Neural cell (in vitro differentiated cells): ENCODE measurements around the gene KMT5B. TPM values are rescaled to one million over a fixed set of nuclear protein-coding genes. Genes with fewer than 3 reads are reported as not detected.

Experiments used
- H2AFZ ChIP-seq: fragments of 200-600, 300-800 bp; sonication (generic), shearing (Covaris generic); 2 replicates; pipeline ENCODE4 v1.6.0; 2014; ENCODE audit warnings: low read depth, mild to moderate bottlenecking, antibody characterized with exemption, low read length, moderate library complexity
- H3F3A ChIP-seq: fragments of 200-600 bp; shearing (Covaris generic); 2 replicates; pipeline ENCODE4 v1.6.1; 2016; ENCODE audit warnings: mild to moderate bottlenecking, moderate library complexity, mixed read lengths, antibody characterized with exemption, low read length; ENCODE audit not compliant: insufficient read depth, poor library complexity, severe bottlenecking
- H3K27ac ChIP-seq: fragments of 200-600, 300-800 bp; sonication (generic), shearing (Covaris generic); 2 replicates; pipeline ENCODE4 v1.5.1; 2014; ENCODE audit warnings: mild to moderate bottlenecking, low read length, moderate library complexity
- H3K27me3 ChIP-seq: fragments of 300-800, 200-600 bp; sonication (generic), shearing (Covaris generic); 2 replicates; pipeline ENCODE4 v1.6.0; 2014; ENCODE audit warnings: mild to moderate bottlenecking, low read depth, low read length, moderate library complexity; ENCODE audit not compliant: insufficient read depth
- H3K36me3 ChIP-seq: fragments of 300-800, 200-600 bp; sonication (generic), shearing (Covaris generic); 2 replicates; pipeline ENCODE4 v1.5.1; 2014; ENCODE audit warnings: mild to moderate bottlenecking, antibody characterized with exemption, low read length, moderate library complexity; ENCODE audit not compliant: insufficient read depth
- H3K4me2 ChIP-seq: fragments of 300-800, 200-600 bp; sonication (generic), shearing (Covaris generic); 2 replicates; pipeline ENCODE4 v1.6.0; 2014; ENCODE audit warnings: mild to moderate bottlenecking, low read length
- H3K4me3 ChIP-seq: fragments of 300-800, 200-600 bp; sonication (generic), shearing (Covaris generic); 2 replicates; pipeline ENCODE4 v1.5.1; 2014; ENCODE audit warnings: mild to moderate bottlenecking, low read length, moderate library complexity
- H3K79me2 ChIP-seq: fragments of 200-600 bp; shearing (Covaris generic); replicated peaks from 2 replicates; pipeline ENCODE4 v1.6.0; 2014; ENCODE audit warnings: mild to moderate bottlenecking, low read length, moderate library complexity; ENCODE audit not compliant: insufficient read depth
- H3K9ac ChIP-seq: fragments of 300-800, 200-600 bp; sonication (generic), shearing (Covaris generic); 2 replicates; pipeline ENCODE4 v1.6.1; 2016; ENCODE audit warnings: mild to moderate bottlenecking, low read length, mixed read lengths
- H3K9me2 ChIP-seq: fragments of 200-600 bp; shearing (Covaris generic); 2 replicates; pipeline ENCODE4 v1.6.1; 2016; ENCODE audit warnings: mild to moderate bottlenecking, low read length, mixed read lengths; ENCODE audit not compliant: insufficient read depth
- H3K9me3 ChIP-seq: fragments of 200-600, 300-800 bp; sonication (generic), shearing (Covaris generic); 2 replicates; pipeline ENCODE4 v1.6.1; 2016; ENCODE audit warnings: mild to moderate bottlenecking, mixed run types, low read length, moderate library complexity, mixed read lengths
- H4K20me1 ChIP-seq: fragments of 200-600 bp; shearing (Covaris generic); 2 replicates; pipeline ENCODE4 v1.6.1; 2016; ENCODE audit warnings: mild to moderate bottlenecking, mixed run types; ENCODE audit not compliant: insufficient read depth
- CTCF ChIP-seq: fragments of 450-650 bp; IDR thresholded peaks from 2 replicates; pipeline ENCODE4 v1.5.1; 2014; ENCODE audit warnings: antibody characterized with exemption, mild to moderate bottlenecking, moderate library complexity; ENCODE audit not compliant: poor library complexity, severe bottlenecking
- EP300 ChIP-seq: fragments of 450-650 bp; conservative IDR thresholded peaks from 2 replicates; pipeline ENCODE4 v1.6.1; 2014; ENCODE audit warnings: antibody characterized with exemption, mild to moderate bottlenecking, moderate library complexity; ENCODE audit not compliant: poor library complexity, severe bottlenecking
- EZH2 ChIP-seq: fragments of 200-600, 300-800 bp; shearing (Covaris generic), sonication (generic); IDR thresholded peaks from 2 replicates; pipeline ENCODE4 v1.6.1; 2014; ENCODE audit warnings: antibody characterized with exemption, low read length, borderline replicate concordance, mild to moderate bottlenecking; ENCODE audit not compliant: insufficient read depth, poor library complexity, severe bottlenecking
- MXI1 ChIP-seq: fragments of 450-650 bp; conservative IDR thresholded peaks from 2 replicates; pipeline ENCODE4 v1.6.1; 2014; ENCODE audit warnings: antibody characterized with exemption, mild to moderate bottlenecking; ENCODE audit not compliant: poor library complexity, severe bottlenecking
- POLR2AphosphoS5 ChIP-seq: IDR thresholded peaks from 2 replicates; pipeline ENCODE4 v1.6.1; 2012
- RAD21 ChIP-seq: fragments of 450-650 bp; conservative IDR thresholded peaks from 2 replicates; pipeline ENCODE4 v1.6.1; 2014; ENCODE audit warnings: antibody characterized with exemption, mild to moderate bottlenecking, moderate library complexity
- REST ChIP-seq: IDR thresholded peaks from 2 replicates; pipeline ENCODE4 v1.6.1; 2012; ENCODE audit warnings: borderline replicate concordance
- SMC3 ChIP-seq: fragments of 450-650 bp; conservative IDR thresholded peaks from 2 replicates; pipeline ENCODE4 v1.6.1; 2014; ENCODE audit warnings: antibody characterized with exemption, mild to moderate bottlenecking, moderate library complexity; ENCODE audit not compliant: poor library complexity
- TAF1 ChIP-seq: IDR thresholded peaks from 2 replicates; pipeline ENCODE4 v1.6.1; 2012; ENCODE audit warnings: low read depth
- polyA plus RNA-seq: library from polyadenylated mRNA; depleted of rRNA; stranded (reverse); fragments of >200 nt; gene quantifications from 2 replicates; pipeline ENCODE4 v1.2.3, GENCODE V29; 2014

KMT5B gene
- polyA plus RNA-seq, 1 donor from 2014 or later = 107 TPM

- Histone ChIP-seq H3F3A (no peaks in the 10 kb centered on the region), H3K9me2 (no peaks in the 10 kb centered on the region), H3K9ac (no peak overlapping the region), H3K36me3 (peaks cover 15% of the 10 kb centered on the region), H3K27ac (no peak overlapping the region), H3K4me2 (no peak overlapping the region), H3K79me2 (no peaks in the 10 kb centered on the region), H3K4me3 (no peak overlapping the region), H4K20me1 (no peaks in the 10 kb centered on the region), H3K9me3 (no peaks in the 10 kb centered on the region), H2AFZ (no peak overlapping the region), H3K27me3 (no peaks in the 10 kb centered on the region)
- no peak for TF ChIP-seq EZH2
- no peak for TF ChIP-seq POLR2AphosphoS5
Measured at GRCh38 chr11:68159665-68160064, 53.4 kb downstream of the KMT5B start.

GRCh38 chr11:68159161-68159560 is 53.9 kb downstream of the KMT5B start:
- Histone ChIP-seq H3K36me3 (peaks cover 11% of the 10 kb centered on the region), H3F3A (no peaks in the 10 kb centered on the region), H3K9ac (no peak overlapping the region), H3K27ac (no peak overlapping the region), H4K20me1 (no peaks in the 10 kb centered on the region), H3K4me2 (no peak overlapping the region), H3K27me3 (no peaks in the 10 kb centered on the region), H3K4me3 (no peak overlapping the region), H2AFZ (no peak overlapping the region), H3K79me2 (no peaks in the 10 kb centered on the region), H3K9me2 (no peaks in the 10 kb centered on the region), H3K9me3 (no peaks in the 10 kb centered on the region)
- TF ChIP-seq RAD21 (no peak), EZH2 (no peak), POLR2AphosphoS5 (no peak), MXI1 (no peak), REST (no peak), SMC3 (no peak), TAF1 (no peak), CTCF (no peak), EP300 (no peak)

- Histone ChIP-seq H3K9me3 (no peaks in the 10 kb centered on the region), H3K4me2 (no peak overlapping the region)
- TF ChIP-seq SMC3 (no peak), MXI1 (no peak), POLR2AphosphoS5 (no peak), CTCF (no peak), EZH2 (no peak), RAD21 (no peak), EP300 (no peak), TAF1 (no peak), REST (no peak)
Measured at GRCh38 chr11:68158580-68158979, 54.5 kb downstream of the KMT5B start.

More at GRCh38 chr11:68158580-68158979, 54.5 kb downstream of the KMT5B start:
- no peak overlapping the region for H2AFZ ChIP-seq
- H3K9ac ChIP-seq = no peak overlapping the region
- peaks cover 11% of the 10 kb centered on the region for H3K36me3 ChIP-seq
- no peak overlapping the region for H3K4me3 ChIP-seq
- H3F3A ChIP-seq = no peaks in the 10 kb centered on the region
- no peaks in the 10 kb centered on the region for H4K20me1 ChIP-seq
- no peaks in the 10 kb centered on the region for H3K27me3 ChIP-seq
- no peaks in the 10 kb centered on the region for H3K9me2 ChIP-seq
- H3K79me2 ChIP-seq = no peaks in the 10 kb centered on the region
- no peak overlapping the region for H3K27ac ChIP-seq
